D721Med (cell line): ENCODE data around the gene ELAVL3.

Source experiments
- DNase-seq: peaks from one replicate; pipeline ENCODE4 v3.0.0; 2011; ENCODE audit warnings: low spot score; ENCODE audit not compliant: insufficient read length
- FAIRE-seq: peaks from 2 replicates; lab custom pipeline; 2011; peaks lifted over from hg19 to GRCh38; lab: Jason Lieb, UNC
- TF ChIP-seq, protein P1 (sequence below): IDR thresholded peaks from 2 replicates; pipeline ENCODE4 v1.5.1; 2012; ENCODE audit warnings: mild to moderate bottlenecking, control low read depth; ENCODE audit not compliant: insufficient read depth; ENCODE audit errors: missing control alignments

Gene ELAVL3

GRCh38 chr19:11420429-11421370, 60.1 kb downstream of the ELAVL3 start:
- no peak for FAIRE-seq
- DNase-seq: no peak

GRCh38 chr19:11418549-11419506, 62.0 kb downstream of the ELAVL3 start, which contains the start of gene RGL3:
TSS of gene RGL3 (minus strand) at chr19:11419314. CDS start at chr19:11419278, 36 bp downstream.
- TF ChIP-seq, protein P1, sequence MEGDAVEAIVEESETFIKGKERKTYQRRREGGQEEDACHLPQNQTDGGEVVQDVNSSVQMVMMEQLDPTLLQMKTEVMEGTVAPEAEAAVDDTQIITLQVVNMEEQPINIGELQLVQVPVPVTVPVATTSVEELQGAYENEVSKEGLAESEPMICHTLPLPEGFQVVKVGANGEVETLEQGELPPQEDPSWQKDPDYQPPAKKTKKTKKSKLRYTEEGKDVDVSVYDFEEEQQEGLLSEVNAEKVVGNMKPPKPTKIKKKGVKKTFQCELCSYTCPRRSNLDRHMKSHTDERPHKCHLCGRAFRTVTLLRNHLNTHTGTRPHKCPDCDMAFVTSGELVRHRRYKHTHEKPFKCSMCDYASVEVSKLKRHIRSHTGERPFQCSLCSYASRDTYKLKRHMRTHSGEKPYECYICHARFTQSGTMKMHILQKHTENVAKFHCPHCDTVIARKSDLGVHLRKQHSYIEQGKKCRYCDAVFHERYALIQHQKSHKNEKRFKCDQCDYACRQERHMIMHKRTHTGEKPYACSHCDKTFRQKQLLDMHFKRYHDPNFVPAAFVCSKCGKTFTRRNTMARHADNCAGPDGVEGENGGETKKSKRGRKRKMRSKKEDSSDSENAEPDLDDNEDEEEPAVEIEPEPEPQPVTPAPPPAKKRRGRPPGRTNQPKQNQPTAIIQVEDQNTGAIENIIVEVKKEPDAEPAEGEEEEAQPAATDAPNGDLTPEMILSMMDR: no peak
- no peak for DNase-seq

More at GRCh38 chr19:11420429-11421370, 60.1 kb downstream of the ELAVL3 start:
- TF ChIP-seq, protein P1: no peak

DNA sequence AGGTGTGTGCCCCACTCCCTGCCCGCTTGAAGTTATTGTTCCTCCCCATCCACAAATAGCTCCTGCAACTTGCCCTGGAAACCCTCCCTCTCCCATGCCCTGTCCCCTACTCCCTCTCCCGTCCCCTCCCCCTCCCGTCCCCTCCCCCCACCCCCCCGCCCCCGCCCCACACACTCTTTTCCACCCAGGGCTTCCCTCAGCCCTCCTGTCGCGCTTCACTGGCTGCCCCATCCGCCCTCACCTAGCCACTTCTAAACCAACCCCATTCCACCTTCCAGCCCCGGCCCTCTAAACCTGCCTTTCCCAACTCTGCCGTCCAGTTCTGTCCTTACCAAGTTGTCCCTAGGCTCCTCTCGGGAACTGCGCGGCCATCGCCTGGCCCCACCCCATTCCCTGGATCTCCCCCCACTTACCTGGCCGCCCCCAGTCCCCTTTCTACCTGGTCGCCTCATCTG, 62.7 kb downstream of the ELAVL3 start:
- FAIRE-seq (no peak), DNase-seq (no peak)
- TF ChIP-seq, protein P1: no peak

More at GRCh38 chr19:11418549-11419506, 62.0 kb downstream of the ELAVL3 start, which contains the start of gene RGL3:
- FAIRE-seq: no peak

DNA sequence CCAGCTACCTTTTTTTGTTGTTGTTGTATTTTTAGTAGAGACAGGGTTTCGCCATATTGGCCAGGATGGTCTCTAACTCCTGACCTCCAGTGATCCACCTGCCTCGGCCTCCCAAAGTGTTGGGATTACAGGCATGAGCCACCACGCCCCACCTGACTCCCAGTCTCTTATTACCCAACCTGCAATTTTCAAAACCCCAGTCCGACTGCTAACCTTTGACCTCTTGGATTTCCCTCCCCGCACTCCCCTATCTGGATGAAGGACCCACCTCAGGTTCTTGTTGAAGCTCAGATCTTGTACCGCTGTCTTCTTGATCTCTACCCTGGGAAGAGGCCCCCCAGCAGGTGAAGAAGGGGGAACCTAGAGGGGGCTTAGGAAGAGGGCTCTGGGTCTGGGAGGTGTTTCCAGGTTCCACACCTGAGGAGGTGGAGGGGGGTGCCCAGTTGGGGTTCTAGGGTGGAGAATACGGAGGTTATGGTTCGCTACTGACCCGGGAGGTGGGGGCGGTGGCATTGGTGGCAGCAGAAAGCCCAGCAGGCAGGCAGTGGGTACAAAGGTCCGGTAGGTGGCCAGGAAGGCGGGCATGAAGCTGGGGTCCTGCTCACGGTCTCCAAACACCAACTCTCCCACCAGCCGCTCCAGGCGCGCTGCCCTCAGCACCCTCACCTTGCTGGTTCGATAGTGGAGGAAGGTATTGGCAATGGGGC, 64.3 kb downstream of the ELAVL3 start:
- FAIRE-seq: no peak
- no peak for DNase-seq
- TF ChIP-seq, protein P1: no peak

DNA sequence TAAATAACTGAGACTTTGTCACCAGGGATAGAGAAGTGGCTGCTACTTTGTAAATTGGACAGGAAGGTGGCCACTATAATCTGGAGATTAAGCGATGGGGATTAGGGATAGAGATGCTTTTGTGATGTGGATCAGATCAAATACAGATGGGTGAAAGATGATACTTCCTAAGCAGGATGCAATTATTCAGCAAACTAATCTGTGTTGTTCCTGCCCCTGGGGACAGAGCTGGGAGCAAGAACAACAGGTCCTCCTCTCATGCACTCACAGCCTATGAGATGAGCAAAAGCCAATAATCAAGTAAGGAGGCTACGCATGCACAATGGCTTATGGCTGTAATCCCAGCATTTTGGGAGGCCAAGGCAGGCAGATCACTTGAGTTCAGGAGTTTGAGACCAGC, 66.3 kb downstream of the ELAVL3 start:
- TF ChIP-seq, protein P1: no peak

DNA sequence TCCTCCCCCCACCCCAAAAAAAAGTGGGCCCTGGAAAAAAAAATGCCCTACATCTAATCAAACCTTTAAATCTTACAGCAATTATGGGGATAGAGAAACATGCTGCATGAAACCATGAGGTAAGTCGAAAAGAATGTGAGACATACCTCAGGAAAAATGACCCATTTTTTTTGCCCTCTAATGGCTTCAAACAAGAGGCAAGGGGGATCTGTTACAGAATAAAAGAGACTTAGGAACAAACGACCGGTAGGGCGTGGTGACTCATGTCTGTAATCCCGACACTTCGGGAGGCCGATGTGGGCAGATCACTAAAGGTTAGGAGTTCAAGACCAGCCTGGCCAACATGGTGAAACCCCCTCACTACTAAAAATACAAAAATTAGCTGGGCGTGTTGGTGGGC, 70.2 kb downstream of the ELAVL3 start:
- FAIRE-seq (no peak), DNase-seq (no peak)
- TF ChIP-seq, protein P1: no peak

More for the DNA sequence above, 66.3 kb downstream of the ELAVL3 start:
- peak; percentile 97 for FAIRE-seq
- peak; percentile 74 for DNase-seq
